GM21723 (cell line): Measurements from ENCODE around the gene NPFF.
"Not testable (repeated sequence)": the region's sequence is repeated elsewhere in the genome, so short reads cannot be mapped to it uniquely, and the experiment has no call there.

Source experiments
- ATAC-seq: cut with Tn5 transposase; IDR thresholded peaks from one replicate; pipeline ENCODE4 v1.9.1; 2021; ENCODE audit warnings: mild to moderate bottlenecking, moderate library complexity; ENCODE audit not compliant: unreplicated experiment

The NPFF gene

GRCh38 chr12:53506881-53507602 lies at the start of gene NPFF:
Gene NPFF (minus strand): TSS chr12:53507484. CDS start chr12:53507474, 10 bp downstream.
- ATAC-seq, result no peak

- no peak for ATAC-seq
These were observed 45.4 kb upstream of the NPFF start for GRCh38 chr12:53552361-53553327.

GRCh38 chr12:53551889-53552291 lies 44.6 kb upstream of the NPFF start:
- ATAC-seq, result no peak

- no peak for ATAC-seq
These were observed 43.3 kb upstream of the NPFF start for GRCh38 chr12:53550595-53550994.

GRCh38 chr12:53550131-53550530 lies 42.8 kb upstream of the NPFF start:
- ATAC-seq, result not testable (repeated sequence)

GRCh38 chr12:53548354-53548753 lies 41.1 kb upstream of the NPFF start:
- ATAC-seq, result not testable (repeated sequence)

- peak; percentile 88 for ATAC-seq
These were observed 36.3 kb upstream of the NPFF start for GRCh38 chr12:53543539-53543938.

- ATAC-seq, result no peak
These were observed 32.2 kb upstream of the NPFF start for GRCh38 chr12:53539526-53539925.

GRCh38 chr12:53538209-53538689 lies 31.0 kb upstream of the NPFF start:
- no peak for ATAC-seq

GRCh38 chr12:53536962-53537361 lies 29.7 kb upstream of the NPFF start:
- no peak for ATAC-seq

GRCh38 chr12:53533471-53533870 lies 26.2 kb upstream of the NPFF start:
- ATAC-seq, result no peak

- ATAC-seq, result no peak
These were observed 25.5 kb upstream of the NPFF start for GRCh38 chr12:53532524-53533445.

GRCh38 chr12:53532021-53532420 lies 24.7 kb upstream of the NPFF start:
- no peak for ATAC-seq

GRCh38 chr12:53530920-53531319 lies 23.6 kb upstream of the NPFF start:
- ATAC-seq, result no peak

GRCh38 chr12:53530061-53530460 lies 22.8 kb upstream of the NPFF start:
- ATAC-seq, result no peak

GRCh38 chr12:53524476-53524875 lies 17.2 kb upstream of the NPFF start:
- ATAC-seq, result no peak

GRCh38 chr12:53523131-53523530 lies 15.8 kb upstream of the NPFF start:
- no peak for ATAC-seq

- ATAC-seq, result no peak
These were observed 11.1 kb upstream of the NPFF start for GRCh38 chr12:53518381-53518780.

- no peak for ATAC-seq
These were observed 9.6 kb upstream of the NPFF start for GRCh38 chr12:53516758-53517455.

GRCh38 chr12:53515291-53515680 lies 8.0 kb upstream of the NPFF start:
- ATAC-seq, result no peak
